HepG2 (cell line): ENCODE results near the gene SERINC5. TPM values are rescaled to one million over a fixed set of nuclear protein-coding genes. Genes with fewer than 3 reads are reported as not detected.
A peak's percentile ranks its signal among the peaks of the same experiment; 100 is the strongest.

Source experiments
- BORCS8-MEF2B ChIP-seq: sonication (generic); formaldehyde crosslinking; IDR thresholded peaks from 2 replicates; pipeline ENCODE4 v1.8.0; 2022; ENCODE audit warnings: mild to moderate bottlenecking, missing genetic modification reagents
- DPF2 ChIP-seq: sonication (generic); formaldehyde crosslinking; IDR thresholded peaks from 2 replicates; pipeline ENCODE4 v1.4.0; 2020; ENCODE audit warnings: mild to moderate bottlenecking, low read depth, missing genetic modification reagents, borderline replicate concordance
- FOXA1 ChIP-seq, 2 experiments: fragments of 450-650 bp in 1 of 2; sonication (generic) in 1 of 2; formaldehyde crosslinking in 1 of 2; IDR thresholded peaks; 2 replicates each; pipeline versions ENCODE4 v1.4.0 to v1.6.1; 2016 to 2020; ENCODE audit warnings: missing genetic modification reagents in 1 of 2
- FOXJ3 ChIP-seq: sonication (generic); formaldehyde crosslinking; IDR thresholded peaks from 2 replicates; pipeline ENCODE4 v1.4.0; 2020; ENCODE audit warnings: missing genetic modification reagents, mild to moderate bottlenecking, borderline replicate concordance
- FOXO1 ChIP-seq: sonication (generic); formaldehyde crosslinking; IDR thresholded peaks from 2 replicates; pipeline ENCODE4 v1.4.0; 2020; ENCODE audit warnings: missing genetic modification reagents
- GATAD1 ChIP-seq: IDR thresholded peaks from 2 replicates; pipeline ENCODE4 v1.6.1; 2016; ENCODE audit warnings: missing genetic modification reagents, missing compliant biosample characterization
- NONO ChIP-seq, 2 experiments: fragments of 450-650 bp in 1 of 2; sonication (generic) in 1 of 2; formaldehyde crosslinking in 1 of 2; IDR thresholded peaks in 1 of 2; conservative IDR thresholded peaks in 1 of 2; 2 replicates each; pipeline versions ENCODE4 v1.6.1 to v1.8.0; 2017 to 2022; ENCODE audit warnings: mild to moderate bottlenecking in 1 of 2, missing genetic modification reagents in 1 of 2, moderate library complexity in 1 of 2
- PITX1 ChIP-seq: sonication (generic); formaldehyde crosslinking; IDR thresholded peaks from 2 replicates; pipeline ENCODE4 v1.5.1; 2020; ENCODE audit warnings: mild to moderate bottlenecking, missing genetic modification reagents
- SIX1 ChIP-seq: sonication (generic); formaldehyde crosslinking; IDR thresholded peaks from 2 replicates; pipeline ENCODE4 v1.4.0; 2020; ENCODE audit warnings: missing genetic modification reagents, borderline replicate concordance
- SP4 ChIP-seq: sonication (generic); formaldehyde crosslinking; IDR thresholded peaks from 2 replicates; pipeline ENCODE4 v1.8.1; 2023; ENCODE audit warnings: mild to moderate bottlenecking, missing genetic modification reagents
- XRCC5 ChIP-seq: fragments of 200-400 bp; formaldehyde crosslinking; optimal IDR thresholded peaks from 2 replicates; pipeline ENCODE3; 2017; ENCODE audit warnings: mild to moderate bottlenecking, low read length
- ZFP62 ChIP-seq: sonication (generic); formaldehyde crosslinking; IDR thresholded peaks from 2 replicates; pipeline ENCODE4 v1.4.0; 2020; ENCODE audit warnings: missing genetic modification reagents
- polyA plus RNA-seq, 8 experiments: library from polyadenylated mRNA; depleted of rRNA in 3 of 8; stranded (reverse) in 7 of 8; unstranded in 1 of 8; fragments of >200 nt; fragmentation: Illumina TruSeq in 4 of 8; extraction: Trizol in 4 of 8; gene quantifications; 2 replicates each; pipeline versions ENCODE4 v1.2.1 to v1.2.3, GENCODE V29; 2011 to 2016; ENCODE audit warnings: low read depth in 4 of 8, missing spikeins in 1 of 8, mixed read lengths in 1 of 8; ENCODE audit not compliant: insufficient read depth in 1 of 8
- total RNA-seq, 5 experiments: library from RNA; depleted of rRNA; stranded (reverse); fragments of >200 nt; fragmentation: Illumina TruSeq; extraction: Trizol; gene quantifications; 2 replicates each; pipeline ENCODE4 v1.2.3, GENCODE V29; 2016; ENCODE audit warnings: low read depth in 1 of 5
- TF ChIP-seq, protein P1 (sequence below): sonication (generic); formaldehyde crosslinking; IDR thresholded peaks from 2 replicates; pipeline ENCODE4 v1.5.0; 2020; ENCODE audit warnings: mild to moderate bottlenecking, missing genetic modification reagents
- TF ChIP-seq, protein P2 (sequence below): sonication (generic); formaldehyde crosslinking; IDR thresholded peaks from 2 replicates; pipeline ENCODE4 v1.5.1; 2020; ENCODE audit warnings: missing genetic modification reagents, mild to moderate bottlenecking, borderline replicate concordance
- TF ChIP-seq, protein P3 (sequence below): IDR thresholded peaks from 2 replicates; pipeline ENCODE4 v1.6.1; 2018; ENCODE audit warnings: missing genetic modification reagents, mild to moderate bottlenecking, missing compliant biosample characterization
- TF ChIP-seq, protein P4 (sequence below): sonication (generic); formaldehyde crosslinking; IDR thresholded peaks from 2 replicates; pipeline ENCODE4 v1.9.0; 2022; ENCODE audit warnings: low read depth, missing genetic modification reagents
- TF ChIP-seq, protein P5 (sequence below): sonication (generic); formaldehyde crosslinking; conservative IDR thresholded peaks from 2 replicates; pipeline ENCODE4 v1.4.0; 2020; ENCODE audit warnings: mild to moderate bottlenecking, missing genetic modification reagents, moderate library complexity

The SERINC5 gene
- total and polyA plus RNA-seq, 2 of the 13 experiments (the other 11 are each of a cell fraction or from before 2014, with no cell fraction given), result 17.3 to 22.8 TPM

DNA sequence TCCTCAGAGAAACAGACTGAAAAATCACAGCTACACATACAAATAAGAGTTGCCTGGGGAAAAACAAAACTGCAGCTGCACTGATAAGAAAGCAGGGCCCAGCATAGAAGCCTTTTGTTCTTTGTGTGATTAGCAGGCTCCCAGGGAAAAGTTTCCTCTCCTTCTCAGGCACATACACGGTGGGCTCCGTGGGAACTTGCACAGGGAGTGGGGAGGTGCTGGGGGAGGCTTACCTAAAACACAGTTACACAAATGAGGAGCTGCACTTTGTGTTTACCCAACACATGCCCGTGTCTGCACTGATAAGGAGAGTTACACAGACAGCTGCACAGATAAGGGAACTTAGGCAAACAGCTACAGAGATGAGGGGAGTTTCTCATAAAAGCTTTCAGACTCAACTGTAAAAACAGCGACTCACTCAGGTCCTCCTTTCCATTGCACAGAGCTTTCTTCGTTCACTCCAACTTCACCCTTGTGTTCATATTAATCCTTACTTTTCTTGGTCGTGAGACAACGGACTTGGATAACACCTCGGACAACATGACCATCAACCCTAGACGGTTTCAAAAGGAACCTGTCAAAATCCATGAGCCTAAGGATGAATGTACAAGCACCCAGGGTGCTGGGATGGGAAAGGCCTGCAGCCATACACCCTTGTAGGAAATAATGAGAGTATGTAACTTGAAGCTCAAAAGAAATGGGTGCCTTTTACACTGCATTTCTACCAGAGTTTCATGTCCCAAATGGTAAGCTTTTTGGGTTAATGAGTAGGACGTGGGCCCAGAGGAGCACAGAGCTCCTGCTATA, 50.8 kb downstream of the SERINC5 start (continued):
- TF ChIP-seq, protein P1, sequence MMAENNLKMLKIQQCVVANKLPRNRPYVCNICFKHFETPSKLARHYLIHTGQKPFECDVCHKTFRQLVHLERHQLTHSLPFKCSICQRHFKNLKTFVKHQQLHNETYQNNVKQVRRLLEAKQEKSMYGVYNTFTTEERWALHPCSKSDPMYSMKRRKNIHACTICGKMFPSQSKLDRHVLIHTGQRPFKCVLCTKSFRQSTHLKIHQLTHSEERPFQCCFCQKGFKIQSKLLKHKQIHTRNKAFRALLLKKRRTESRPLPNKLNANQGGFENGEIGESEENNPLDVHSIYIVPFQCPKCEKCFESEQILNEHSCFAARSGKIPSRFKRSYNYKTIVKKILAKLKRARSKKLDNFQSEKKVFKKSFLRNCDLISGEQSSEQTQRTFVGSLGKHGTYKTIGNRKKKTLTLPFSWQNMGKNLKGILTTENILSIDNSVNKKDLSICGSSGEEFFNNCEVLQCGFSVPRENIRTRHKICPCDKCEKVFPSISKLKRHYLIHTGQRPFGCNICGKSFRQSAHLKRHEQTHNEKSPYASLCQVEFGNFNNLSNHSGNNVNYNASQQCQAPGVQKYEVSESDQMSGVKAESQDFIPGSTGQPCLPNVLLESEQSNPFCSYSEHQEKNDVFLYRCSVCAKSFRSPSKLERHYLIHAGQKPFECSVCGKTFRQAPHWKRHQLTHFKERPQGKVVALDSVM, result peak; percentile 59; the same call in 1 of the 2 replicates
- TF ChIP-seq GATAD1 (CRISPR knock-in tag) (peak; percentile 61), FOXA1 (IDR thresholded peaks at IDR 0.05) (no peak), FOXA1 (CRISPR knock-in tag; IDR thresholded peaks at IDR 0.05) (peak; percentile 93), SIX1 (peak; percentile 76; the same call in 1 of the 2 replicates), SP4 (CRISPR knock-in tag) (0 out of 2 replicates have a peak, but pooled peaks have one; percentile 29), NONO (IDR thresholded peaks at IDR 0.05) (no peak), NONO (CRISPR knock-in tag; conservative IDR thresholded peaks at IDR 0.05) (peak; percentile 73), BORCS8-MEF2B (CRISPR knock-in tag) (0 out of 2 replicates have a peak, but pooled peaks have one; percentile 40), ZFP62 (CRISPR knock-in tag) (no peak), XRCC5 (peak; percentile 25), FOXJ3 (CRISPR knock-in tag) (peak; percentile 91; the same call in 1 of the 2 replicates), DPF2 (CRISPR knock-in tag) (peak; percentile 47; the same call in 1 of the 2 replicates), FOXO1 (CRISPR knock-in tag) (peak; percentile 95), PITX1 (CRISPR knock-in tag) (peak; percentile 86; the same call in 1 of the 2 replicates)
- TF ChIP-seq, protein P2, sequence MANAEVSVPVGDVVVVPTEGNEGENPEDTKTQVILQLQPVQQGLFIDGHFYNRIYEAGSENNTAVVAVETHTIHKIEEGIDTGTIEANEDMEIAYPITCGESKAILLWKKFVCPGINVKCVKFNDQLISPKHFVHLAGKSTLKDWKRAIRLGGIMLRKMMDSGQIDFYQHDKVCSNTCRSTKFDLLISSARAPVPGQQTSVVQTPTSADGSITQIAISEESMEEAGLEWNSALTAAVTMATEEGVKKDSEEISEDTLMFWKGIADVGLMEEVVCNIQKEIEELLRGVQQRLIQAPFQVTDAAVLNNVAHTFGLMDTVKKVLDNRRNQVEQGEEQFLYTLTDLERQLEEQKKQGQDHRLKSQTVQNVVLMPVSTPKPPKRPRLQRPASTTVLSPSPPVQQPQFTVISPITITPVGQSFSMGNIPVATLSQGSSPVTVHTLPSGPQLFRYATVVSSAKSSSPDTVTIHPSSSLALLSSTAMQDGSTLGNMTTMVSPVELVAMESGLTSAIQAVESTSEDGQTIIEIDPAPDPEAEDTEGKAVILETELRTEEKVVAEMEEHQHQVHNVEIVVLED, result peak; percentile 38; the same call in 1 of the 2 replicates
- TF ChIP-seq, protein P3, sequence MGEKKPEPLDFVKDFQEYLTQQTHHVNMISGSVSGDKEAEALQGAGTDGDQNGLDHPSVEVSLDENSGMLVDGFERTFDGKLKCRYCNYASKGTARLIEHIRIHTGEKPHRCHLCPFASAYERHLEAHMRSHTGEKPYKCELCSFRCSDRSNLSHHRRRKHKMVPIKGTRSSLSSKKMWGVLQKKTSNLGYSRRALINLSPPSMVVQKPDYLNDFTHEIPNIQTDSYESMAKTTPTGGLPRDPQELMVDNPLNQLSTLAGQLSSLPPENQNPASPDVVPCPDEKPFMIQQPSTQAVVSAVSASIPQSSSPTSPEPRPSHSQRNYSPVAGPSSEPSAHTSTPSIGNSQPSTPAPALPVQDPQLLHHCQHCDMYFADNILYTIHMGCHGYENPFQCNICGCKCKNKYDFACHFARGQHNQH (CRISPR knock-in tag), result peak; percentile 72; the same call in 1 of the 2 replicates
- TF ChIP-seq, protein P4, sequence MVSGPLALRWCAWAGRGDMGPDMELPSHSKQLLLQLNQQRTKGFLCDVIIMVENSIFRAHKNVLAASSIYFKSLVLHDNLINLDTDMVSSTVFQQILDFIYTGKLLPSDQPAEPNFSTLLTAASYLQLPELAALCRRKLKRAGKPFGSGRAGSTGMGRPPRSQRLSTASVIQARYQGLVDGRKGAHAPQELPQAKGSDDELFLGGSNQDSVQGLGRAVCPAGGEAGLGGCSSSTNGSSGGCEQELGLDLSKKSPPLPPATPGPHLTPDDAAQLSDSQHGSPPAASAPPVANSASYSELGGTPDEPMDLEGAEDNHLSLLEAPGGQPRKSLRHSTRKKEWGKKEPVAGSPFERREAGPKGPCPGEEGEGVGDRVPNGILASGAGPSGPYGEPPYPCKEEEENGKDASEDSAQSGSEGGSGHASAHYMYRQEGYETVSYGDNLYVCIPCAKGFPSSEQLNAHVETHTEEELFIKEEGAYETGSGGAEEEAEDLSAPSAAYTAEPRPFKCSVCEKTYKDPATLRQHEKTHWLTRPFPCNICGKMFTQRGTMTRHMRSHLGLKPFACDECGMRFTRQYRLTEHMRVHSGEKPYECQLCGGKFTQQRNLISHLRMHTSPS (CRISPR knock-in tag), result 0 out of 2 replicates have a peak, but pooled peaks have one; percentile 11
- TF ChIP-seq, protein P5, sequence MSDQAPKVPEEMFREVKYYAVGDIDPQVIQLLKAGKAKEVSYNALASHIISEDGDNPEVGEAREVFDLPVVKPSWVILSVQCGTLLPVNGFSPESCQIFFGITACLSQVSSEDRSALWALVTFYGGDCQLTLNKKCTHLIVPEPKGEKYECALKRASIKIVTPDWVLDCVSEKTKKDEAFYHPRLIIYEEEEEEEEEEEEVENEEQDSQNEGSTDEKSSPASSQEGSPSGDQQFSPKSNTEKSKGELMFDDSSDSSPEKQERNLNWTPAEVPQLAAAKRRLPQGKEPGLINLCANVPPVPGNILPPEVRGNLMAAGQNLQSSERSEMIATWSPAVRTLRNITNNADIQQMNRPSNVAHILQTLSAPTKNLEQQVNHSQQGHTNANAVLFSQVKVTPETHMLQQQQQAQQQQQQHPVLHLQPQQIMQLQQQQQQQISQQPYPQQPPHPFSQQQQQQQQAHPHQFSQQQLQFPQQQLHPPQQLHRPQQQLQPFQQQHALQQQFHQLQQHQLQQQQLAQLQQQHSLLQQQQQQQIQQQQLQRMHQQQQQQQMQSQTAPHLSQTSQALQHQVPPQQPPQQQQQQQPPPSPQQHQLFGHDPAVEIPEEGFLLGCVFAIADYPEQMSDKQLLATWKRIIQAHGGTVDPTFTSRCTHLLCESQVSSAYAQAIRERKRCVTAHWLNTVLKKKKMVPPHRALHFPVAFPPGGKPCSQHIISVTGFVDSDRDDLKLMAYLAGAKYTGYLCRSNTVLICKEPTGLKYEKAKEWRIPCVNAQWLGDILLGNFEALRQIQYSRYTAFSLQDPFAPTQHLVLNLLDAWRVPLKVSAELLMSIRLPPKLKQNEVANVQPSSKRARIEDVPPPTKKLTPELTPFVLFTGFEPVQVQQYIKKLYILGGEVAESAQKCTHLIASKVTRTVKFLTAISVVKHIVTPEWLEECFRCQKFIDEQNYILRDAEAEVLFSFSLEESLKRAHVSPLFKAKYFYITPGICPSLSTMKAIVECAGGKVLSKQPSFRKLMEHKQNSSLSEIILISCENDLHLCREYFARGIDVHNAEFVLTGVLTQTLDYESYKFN (CRISPR knock-in tag), result peak; percentile 86
